ENCODE measurements around the gene SLC40A1. TPM values are rescaled to one million over a fixed set of nuclear protein-coding genes. Genes with fewer than 3 reads are reported as not detected.

SLC40A1 gene
- total RNA-seq, 4 donors from 2014 or later = 34.8 to 227 (median 108) TPM

- no peak for DNase-seq (ENCODE audit: low spot score)
- ATAC-seq (ENCODE audit: low FRiP score) = no peak
- TF ChIP-seq CTCF (IDR thresholded peaks at IDR 0.05) = no peak
Observed at GRCh38 chr2:189559579-189560272, 20.9 kb downstream of the SLC40A1 start.

- TF ChIP-seq CTCF (IDR thresholded peaks at IDR 0.05) = no peak
- DNase-seq (ENCODE audit: low spot score) = no peak
- no peak for ATAC-seq (ENCODE audit: low FRiP score)
Observed at GRCh38 chr2:189558516-189559272, 21.9 kb downstream of the SLC40A1 start.

- ATAC-seq (ENCODE audit: low FRiP score) = no peak
- TF ChIP-seq CTCF (IDR thresholded peaks at IDR 0.05) = no peak
- DNase-seq (ENCODE audit: low spot score) = no peak
Observed at GRCh38 chr2:189557373-189557772, 23.2 kb downstream of the SLC40A1 start.

DNA sequence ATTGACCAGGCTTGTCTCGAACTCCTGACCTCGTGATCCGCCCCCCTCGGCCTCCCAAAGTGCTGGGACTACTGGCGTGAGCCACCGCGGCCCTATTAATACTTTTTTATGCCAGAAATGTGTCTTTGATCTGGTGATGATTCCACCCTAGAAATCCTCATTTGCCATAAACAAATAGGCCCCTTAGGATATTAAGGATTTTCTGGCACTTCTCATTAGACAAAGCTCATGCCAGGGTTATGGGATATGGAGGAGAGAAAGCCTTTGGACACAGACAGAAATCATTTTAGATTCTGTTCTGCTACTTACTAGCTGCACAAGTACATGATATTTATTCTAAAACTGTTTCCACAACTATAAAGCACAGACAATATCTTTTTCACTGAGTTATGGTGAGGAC, 24.1 kb downstream of the SLC40A1 start:
- TF ChIP-seq CTCF (IDR thresholded peaks at IDR 0.05) = no peak
- ATAC-seq (ENCODE audit: low FRiP score) (no peak), DNase-seq (ENCODE audit: low spot score) (no peak)

GRCh38 chr2:189555232-189555631, 25.4 kb downstream of the SLC40A1 start:
- TF ChIP-seq CTCF (IDR thresholded peaks at IDR 0.05) = no peak
- DNase-seq (ENCODE audit: low spot score) = no peak
- ATAC-seq (ENCODE audit: low FRiP score) = no peak

DNA sequence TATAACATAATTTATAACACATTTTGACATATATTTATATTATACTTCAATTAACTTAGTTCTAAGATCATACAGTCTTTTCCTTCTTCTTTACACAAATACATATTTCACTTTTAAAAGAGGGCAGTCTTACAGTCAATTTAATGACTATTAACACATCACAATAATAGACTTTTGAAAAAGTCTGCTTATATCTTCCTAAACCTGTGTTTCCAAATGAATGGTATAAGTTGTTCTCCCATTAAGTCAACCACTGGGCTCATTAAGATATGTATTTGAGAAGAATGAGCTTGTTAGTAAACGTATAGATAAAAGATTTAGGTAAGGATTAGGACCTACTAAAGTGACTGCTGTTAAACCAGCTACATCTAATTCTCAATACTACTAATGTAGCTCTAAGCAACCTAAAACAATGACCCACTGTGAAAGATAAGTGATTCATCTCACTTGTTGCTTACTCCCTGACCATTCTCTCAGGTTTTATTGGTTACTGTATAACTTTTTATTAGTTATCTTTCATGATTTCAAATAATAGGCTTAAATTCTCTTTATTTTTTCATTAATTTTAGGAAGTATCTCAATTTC, 27.0 kb downstream of the SLC40A1 start:
- DNase-seq (ENCODE audit: low spot score) = no peak
- no peak for ATAC-seq (ENCODE audit: low FRiP score)
- TF ChIP-seq CTCF (IDR thresholded peaks at IDR 0.05) = no peak
